Measurements from ENCODE around the gene MPP2. TPM values are rescaled to one million over a fixed set of nuclear protein-coding genes. Genes with fewer than 3 reads are reported as not detected.

The MPP2 gene
- total RNA-seq, 1 donor from 2014 or later, result 16.7 TPM

- no peak for TF ChIP-seq CTCF (IDR thresholded peaks at IDR 0.05)
- no peak overlapping the region for H3K4me3 ChIP-seq
- H3K27ac ChIP-seq, result no peak overlapping the region
- intact Hi-C loops (cut with DNase I), result no loop called here
- peaks cover 0 to 2% of the 10 kb centered on the region in 2 donors for H3K4me1 ChIP-seq
- no peaks in the 10 kb centered on the region for H3K9me3 ChIP-seq
- H3K27me3 ChIP-seq, result no peaks in the 10 kb centered on the region
- DNase-seq (ENCODE audit: low spot score in 2 of 2), result no peak
- H3K36me3 ChIP-seq, result no peaks in the 10 kb centered on the region
These were observed 6.2 kb upstream of the MPP2 start for GRCh38 chr17:43913584-43913983.

GRCh38 chr17:43912635-43913304 is 5.4 kb upstream of the MPP2 start:
- no peak overlapping the region for H3K4me3 ChIP-seq
- no peaks in the 10 kb centered on the region for H3K27me3 ChIP-seq
- TF ChIP-seq CTCF (IDR thresholded peaks at IDR 0.05), result no peak
- intact Hi-C loops (cut with DNase I), result no loop called here
- no peak for DNase-seq (ENCODE audit: low spot score in 2 of 2)
- no peaks in the 10 kb centered on the region for H3K9me3 ChIP-seq
- no peaks in the 10 kb centered on the region for H3K36me3 ChIP-seq
- H3K27ac ChIP-seq, result no peak overlapping the region
- H3K4me1 ChIP-seq, result peaks cover 0 to 4% of the 10 kb centered on the region in 2 donors

DNA sequence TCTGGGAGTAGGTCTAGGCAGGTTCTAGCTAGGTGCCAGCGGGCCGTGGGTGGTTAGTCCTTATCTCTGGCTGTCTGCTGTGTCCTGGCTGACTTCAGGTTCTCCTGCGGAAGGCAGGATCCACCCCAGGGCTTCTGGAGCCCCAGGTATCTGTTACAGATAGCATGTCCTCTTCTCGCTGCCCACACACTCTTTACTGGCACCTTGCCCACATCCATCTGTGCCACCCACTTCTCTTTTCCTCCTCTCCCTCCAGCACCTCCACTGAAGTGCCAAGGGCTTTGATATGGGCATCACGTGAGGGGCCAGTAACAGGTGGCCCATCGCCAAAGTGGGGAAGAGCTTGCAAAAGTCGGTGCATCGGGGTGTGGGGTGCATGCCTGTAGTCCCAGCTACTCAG is 4.6 kb upstream of the MPP2 start:
- Histone ChIP-seq H3K27me3 (no peaks in the 10 kb centered on the region), H3K9me3 (no peaks in the 10 kb centered on the region), H3K4me1 (peaks cover 0 to 4% of the 10 kb centered on the region in 2 donors), H3K4me3 (no peak overlapping the region), H3K27ac (no peak overlapping the region), H3K36me3 (no peaks in the 10 kb centered on the region)
- intact Hi-C loops (cut with DNase I), result no loop called here
- TF ChIP-seq CTCF (IDR thresholded peaks at IDR 0.05), result no peak
- no peak for DNase-seq (ENCODE audit: low spot score in 2 of 2)

DNA sequence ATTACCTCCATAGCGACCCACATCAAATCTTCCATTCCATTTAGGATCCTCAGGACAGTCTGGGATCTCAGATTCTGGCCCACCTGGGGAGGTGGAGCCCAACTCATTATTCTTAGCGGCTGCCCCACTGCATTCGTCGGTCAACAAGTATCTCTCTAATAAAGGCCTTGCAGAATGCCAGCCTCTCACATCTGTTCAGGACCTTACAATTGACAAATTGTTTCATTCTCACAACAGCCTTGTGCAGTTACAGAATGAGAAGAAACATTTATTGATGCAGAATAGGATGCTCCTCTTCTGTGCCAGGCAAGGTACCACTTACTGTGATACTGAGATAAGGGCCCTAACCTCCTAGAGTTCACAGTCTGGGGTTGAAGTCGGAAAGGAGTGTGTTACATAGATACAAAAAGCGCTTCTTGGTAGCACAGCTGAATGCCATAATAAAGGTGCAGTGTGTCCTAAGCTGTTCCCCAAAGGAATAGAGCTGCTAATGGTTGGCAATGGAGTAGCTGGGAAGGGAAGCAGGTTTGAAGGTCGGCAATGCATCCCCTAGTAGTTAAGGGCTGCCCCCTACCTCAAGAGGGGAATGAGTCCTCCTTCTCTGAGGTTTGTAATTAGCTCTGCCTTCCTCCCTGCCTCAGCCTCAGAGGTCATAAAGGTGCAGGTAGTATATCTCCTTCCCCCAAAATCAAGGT is 2.3 kb upstream of the MPP2 start:
- DNase-seq (ENCODE audit: low spot score in 2 of 2), result no peak
- no peak for TF ChIP-seq CTCF (IDR thresholded peaks at IDR 0.05)
- Histone ChIP-seq H3K4me3 (no peak overlapping the region), H3K36me3 (no peaks in the 10 kb centered on the region), H3K27me3 (no peaks in the 10 kb centered on the region), H3K27ac (no peak overlapping the region), H3K4me1 (peaks cover 4 to 11% of the 10 kb centered on the region in 2 donors), H3K9me3 (no peaks in the 10 kb centered on the region)
- intact Hi-C loops (cut with DNase I), result loop anchor here (10.0 kb wide), 3 partner anchors 415 to 1235 kb away; partner anchors contain the start of genes HEXIM1 and SLC25A39

DNA sequence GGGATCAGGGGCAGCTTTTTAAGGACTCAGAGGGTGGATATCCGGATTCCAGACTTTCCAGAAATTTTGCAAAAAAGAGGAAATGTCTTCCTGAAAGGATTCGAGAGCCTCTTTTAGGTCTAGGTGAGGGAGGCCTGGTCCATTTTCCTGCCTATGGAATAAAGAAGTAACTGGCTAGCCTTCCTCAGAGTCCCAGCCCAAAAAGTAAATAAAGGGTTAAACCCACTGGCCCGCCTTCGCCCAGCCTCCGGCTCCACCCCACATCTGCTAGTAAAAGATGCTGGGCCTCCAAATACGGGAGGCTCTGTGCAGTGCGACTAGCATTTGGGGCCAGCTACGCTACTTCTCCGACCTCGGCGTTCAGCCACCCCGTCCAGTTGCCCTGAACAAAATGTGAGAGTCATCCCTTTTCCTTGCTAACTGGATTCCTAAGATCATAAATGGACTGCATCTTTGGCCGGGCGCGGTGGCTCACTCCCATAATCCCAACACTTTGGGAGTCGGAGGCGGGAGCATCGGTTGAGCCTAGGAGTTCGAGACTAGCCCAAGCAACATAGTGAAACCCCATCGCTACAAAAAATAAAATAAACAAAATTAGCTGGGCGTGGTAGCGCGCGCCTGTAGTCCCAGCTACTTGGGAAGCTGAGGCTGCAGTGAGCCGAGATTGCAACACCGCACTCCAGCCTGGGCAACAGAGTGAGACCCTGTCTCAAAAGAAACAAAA is 824 bp upstream of the MPP2 start:
- peaks cover 4 to 11% of the 10 kb centered on the region in 2 donors for H3K4me1 ChIP-seq
- no peaks in the 10 kb centered on the region for H3K9me3 ChIP-seq
- DNase-seq (ENCODE audit: low spot score in 2 of 2), result peak; percentile 31 to 90
- peaks cover 0 to 5% of the 10 kb centered on the region in 2 donors for H3K36me3 ChIP-seq
- no peaks in the 10 kb centered on the region for H3K27me3 ChIP-seq
- H3K4me3 ChIP-seq, result peak overlapping the region; percentile 75 to 81
- intact Hi-C loops (cut with DNase I), result loop anchor here (1.0 to 10.0 kb wide), 4 partner anchors 233 to 1237 kb away; partner anchors contain the start of genes HEXIM1, HROB and SLC25A39
- no peak for TF ChIP-seq CTCF (IDR thresholded peaks at IDR 0.05)
- peak overlapping the region; percentile 89 to 96 for H3K27ac ChIP-seq

Data from ascending aorta (tissue), 2 donors.